OCI-LY7 (cell line): ENCODE data around the gene SHF.

ENCODE experiments used
- EZH2phosphoT487 ChIP-seq: fragments of 200-600 bp; sonication (generic); IDR thresholded peaks from 2 replicates; pipeline ENCODE4 v1.6.1; 2018; ENCODE audit warnings: low read depth, borderline replicate concordance, mild to moderate bottlenecking, mixed run types, antibody characterized with exemption, low read length, moderate library complexity, mixed read lengths
- TF ChIP-seq, protein P1 (sequence below): fragments of 200-600 bp; sonication (generic); conservative IDR thresholded peaks from 2 replicates; pipeline ENCODE4 v1.5.1; 2014; ENCODE audit warnings: mild to moderate bottlenecking, antibody characterized with exemption, low read length, moderate library complexity, mixed read lengths

GRCh38 chr15:45231864-45232562, 44.2 kb upstream of the SHF start:
- TF ChIP-seq, protein P1, sequence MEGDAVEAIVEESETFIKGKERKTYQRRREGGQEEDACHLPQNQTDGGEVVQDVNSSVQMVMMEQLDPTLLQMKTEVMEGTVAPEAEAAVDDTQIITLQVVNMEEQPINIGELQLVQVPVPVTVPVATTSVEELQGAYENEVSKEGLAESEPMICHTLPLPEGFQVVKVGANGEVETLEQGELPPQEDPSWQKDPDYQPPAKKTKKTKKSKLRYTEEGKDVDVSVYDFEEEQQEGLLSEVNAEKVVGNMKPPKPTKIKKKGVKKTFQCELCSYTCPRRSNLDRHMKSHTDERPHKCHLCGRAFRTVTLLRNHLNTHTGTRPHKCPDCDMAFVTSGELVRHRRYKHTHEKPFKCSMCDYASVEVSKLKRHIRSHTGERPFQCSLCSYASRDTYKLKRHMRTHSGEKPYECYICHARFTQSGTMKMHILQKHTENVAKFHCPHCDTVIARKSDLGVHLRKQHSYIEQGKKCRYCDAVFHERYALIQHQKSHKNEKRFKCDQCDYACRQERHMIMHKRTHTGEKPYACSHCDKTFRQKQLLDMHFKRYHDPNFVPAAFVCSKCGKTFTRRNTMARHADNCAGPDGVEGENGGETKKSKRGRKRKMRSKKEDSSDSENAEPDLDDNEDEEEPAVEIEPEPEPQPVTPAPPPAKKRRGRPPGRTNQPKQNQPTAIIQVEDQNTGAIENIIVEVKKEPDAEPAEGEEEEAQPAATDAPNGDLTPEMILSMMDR: no peak
- TF ChIP-seq EZH2phosphoT487: no peak
